Peyer's patch (tissue), 4 donors: ENCODE results near the gene HIBCH.

Experiments
- CTCF ChIP-seq, 6 experiments: fragments of 450-650 bp in 4 of 6; fragments of 200-600 bp in 2 of 6; sonication (generic) in 1 of 6; IDR thresholded peaks; one replicate each; pipeline ENCODE4 v1.5.1; 2017 to 2019; ENCODE audit warnings: antibody characterized with exemption in 6 of 6, mild to moderate bottlenecking in 3 of 6, moderate library complexity in 1 of 6
- POLR2A ChIP-seq, 2 donors: fragments of 450-650 bp; IDR thresholded peaks; one replicate each; pipeline ENCODE4 v1.5.1; 2017; ENCODE audit warnings: antibody characterized with exemption in 2 of 2, mild to moderate bottlenecking in 2 of 2, moderate library complexity in 2 of 2

GRCh38 chr2:190351955-190352354, 32.3 kb upstream of the HIBCH start:
- TF ChIP-seq CTCF (IDR thresholded peaks at IDR 0.05), result no peak
- no peak for TF ChIP-seq POLR2A (IDR thresholded peaks at IDR 0.05)
